Measurements from ENCODE around the gene FOXN3. TPM values are rescaled to one million over a fixed set of nuclear protein-coding genes. Genes with fewer than 3 reads are reported as not detected.

FOXN3 gene
- total RNA-seq, 2 donors from 2014 or later: 42.3 to 61.6 TPM

- WGBS, 2 donors: 93 to 96% methylated on average over 5 of the region's 5 CpGs
- intact Hi-C loops (cut with DNase I): no loop called here
Measured at GRCh38 chr14:89267656-89268055, 149.4 kb downstream of the FOXN3 start.

GRCh38 chr14:89267163-89267562, 149.9 kb downstream of the FOXN3 start:
- Histone ChIP-seq H3K27ac (no peak overlapping the region), H3K4me1 (peaks cover 48% of the 10 kb centered on the region), H3K27me3 (no peaks in the 10 kb centered on the region), H3K9me3 (no peaks in the 10 kb centered on the region), H3K36me3 (replicated peaks in 1 of 2; ENCODE audit: insufficient read depth in 1 of 2, low read depth in 2 of 2) (no peaks in the 10 kb centered on the region), H3K4me3 (no peak overlapping the region)
- no peak for DNase-seq
- 88 to 92% methylated on average over 7 of the region's 7 CpGs for WGBS, 2 donors
- intact Hi-C loops (cut with DNase I): no loop called here
- ATAC-seq: no peak
- no peak for TF ChIP-seq CTCF (IDR thresholded peaks at IDR 0.05)
- no peak for TF ChIP-seq POLR2A (IDR thresholded peaks at IDR 0.05)

More at GRCh38 chr14:89267656-89268055, 149.4 kb downstream of the FOXN3 start:
- Histone ChIP-seq H3K4me3 (no peak overlapping the region), H3K4me1 (peaks cover 48% of the 10 kb centered on the region), H3K9me3 (no peaks in the 10 kb centered on the region), H3K27ac (no peak overlapping the region), H3K27me3 (no peaks in the 10 kb centered on the region), H3K36me3 (replicated peaks in 1 of 2; ENCODE audit: insufficient read depth in 1 of 2, low read depth in 2 of 2) (no peaks in the 10 kb centered on the region)
- TF ChIP-seq CTCF (IDR thresholded peaks at IDR 0.05) (no peak), POLR2A (IDR thresholded peaks at IDR 0.05) (no peak)
- DNase-seq (no peak), ATAC-seq (no peak)

- Histone ChIP-seq H3K27ac (no peak overlapping the region), H3K9me3 (no peaks in the 10 kb centered on the region), H3K36me3 (replicated peaks in 1 of 2; ENCODE audit: insufficient read depth in 1 of 2, low read depth in 2 of 2) (no peaks in the 10 kb centered on the region), H3K27me3 (no peaks in the 10 kb centered on the region), H3K4me1 (peaks cover 48% of the 10 kb centered on the region), H3K4me3 (no peak overlapping the region)
- intact Hi-C loops (cut with DNase I): no loop called here
- DNase-seq (no peak), ATAC-seq (no peak)
- WGBS, 2 donors: 94 to 96% methylated on average over 7 of the region's 7 CpGs
- TF ChIP-seq CTCF (IDR thresholded peaks at IDR 0.05) (no peak), POLR2A (IDR thresholded peaks at IDR 0.05) (no peak)
Measured at GRCh38 chr14:89266754-89267153, 150.3 kb downstream of the FOXN3 start.

- 95 to 97% methylated on average over 4 of the region's 4 CpGs for WGBS, 2 donors
- H3K36me3 ChIP-seq (replicated peaks in 1 of 2; ENCODE audit: insufficient read depth in 1 of 2, low read depth in 2 of 2): no peaks in the 10 kb centered on the region
- intact Hi-C loops (cut with DNase I): no loop called here
- H3K4me1 ChIP-seq: peaks cover 40% of the 10 kb centered on the region
- no peak overlapping the region for H3K4me3 ChIP-seq
- H3K27me3 ChIP-seq: no peaks in the 10 kb centered on the region
- DNase-seq: no peak
- H3K27ac ChIP-seq: no peak overlapping the region
- no peak for ATAC-seq
- no peaks in the 10 kb centered on the region for H3K9me3 ChIP-seq
- TF ChIP-seq CTCF (IDR thresholded peaks at IDR 0.05): no peak
- TF ChIP-seq POLR2A (IDR thresholded peaks at IDR 0.05): no peak
Measured at GRCh38 chr14:89265234-89265633, 151.8 kb downstream of the FOXN3 start.

- Histone ChIP-seq H3K27me3 (no peaks in the 10 kb centered on the region), H3K27ac (no peak overlapping the region), H3K4me3 (no peak overlapping the region), H3K36me3 (replicated peaks in 1 of 2; ENCODE audit: insufficient read depth in 1 of 2, low read depth in 2 of 2) (no peaks in the 10 kb centered on the region), H3K4me1 (peaks cover 33% of the 10 kb centered on the region), H3K9me3 (no peaks in the 10 kb centered on the region)
- ATAC-seq (no peak), DNase-seq (no peak)
- TF ChIP-seq CTCF (IDR thresholded peaks at IDR 0.05): no peak
- no peak for TF ChIP-seq POLR2A (IDR thresholded peaks at IDR 0.05)
- intact Hi-C loops (cut with DNase I): no loop called here
- WGBS, 2 donors: 90 to 92% methylated on average over 6 of the region's 6 CpGs
Measured at GRCh38 chr14:89264196-89264800, 152.7 kb downstream of the FOXN3 start.
